Measurements from ENCODE around the gene ZNF8. TPM values are rescaled to one million over a fixed set of nuclear protein-coding genes. Genes with fewer than 3 reads are reported as not detected.

Gene ZNF8
- polyA plus RNA-seq, 1 donor from 2014 or later: 5.5 TPM

GRCh38 chr19:58262922-58263296 lies 15.8 kb upstream of the ZNF8 start (continued):
- no peak for TF ChIP-seq CTCF (IDR thresholded peaks at IDR 0.05; ENCODE audit: poor library complexity, severe bottlenecking)
- TF ChIP-seq TAF1 (IDR thresholded peaks at IDR 0.05; ENCODE audit: low read depth): no peak
- no peak for TF ChIP-seq POLR2AphosphoS5 (IDR thresholded peaks at IDR 0.05)
- TF ChIP-seq EZH2 (IDR thresholded peaks at IDR 0.05; ENCODE audit: borderline replicate concordance, insufficient read depth, low read length, poor library complexity, severe bottlenecking): no peak

GRCh38 chr19:58265100-58265499 lies 13.7 kb upstream of the ZNF8 start:
- Histone ChIP-seq H3K79me2 (replicated peaks; ENCODE audit: insufficient read depth, low read length) (no peaks in the 10 kb centered on the region), H3K36me3 (ENCODE audit: insufficient read depth, low read length) (peaks cover 20% of the 10 kb centered on the region), H3K9me3 (ENCODE audit: low read length) (peaks cover 57% of the 10 kb centered on the region), H3K4me2 (ENCODE audit: low read length) (no peak overlapping the region), H3K27ac (ENCODE audit: low read length) (no peak overlapping the region), H3K4me3 (ENCODE audit: low read length) (no peak overlapping the region), H3F3A (ENCODE audit: insufficient read depth, low read length, poor library complexity, severe bottlenecking) (no peaks in the 10 kb centered on the region), H3K9me2 (ENCODE audit: insufficient read depth, low read length) (no peaks in the 10 kb centered on the region), H4K20me1 (ENCODE audit: insufficient read depth) (no peaks in the 10 kb centered on the region), H2AFZ (ENCODE audit: low read depth, low read length) (no peak overlapping the region), H3K9ac (ENCODE audit: low read length) (no peak overlapping the region), H3K27me3 (ENCODE audit: insufficient read depth, low read depth, low read length) (no peaks in the 10 kb centered on the region)
- no peak for TF ChIP-seq MXI1 (conservative IDR thresholded peaks at IDR 0.05; ENCODE audit: poor library complexity, severe bottlenecking)
- no peak for TF ChIP-seq EZH2 (IDR thresholded peaks at IDR 0.05; ENCODE audit: borderline replicate concordance, insufficient read depth, low read length, poor library complexity, severe bottlenecking)
- TF ChIP-seq TAF1 (IDR thresholded peaks at IDR 0.05; ENCODE audit: low read depth): no peak
- TF ChIP-seq RAD21 (conservative IDR thresholded peaks at IDR 0.05): no peak
- TF ChIP-seq, protein P1, sequence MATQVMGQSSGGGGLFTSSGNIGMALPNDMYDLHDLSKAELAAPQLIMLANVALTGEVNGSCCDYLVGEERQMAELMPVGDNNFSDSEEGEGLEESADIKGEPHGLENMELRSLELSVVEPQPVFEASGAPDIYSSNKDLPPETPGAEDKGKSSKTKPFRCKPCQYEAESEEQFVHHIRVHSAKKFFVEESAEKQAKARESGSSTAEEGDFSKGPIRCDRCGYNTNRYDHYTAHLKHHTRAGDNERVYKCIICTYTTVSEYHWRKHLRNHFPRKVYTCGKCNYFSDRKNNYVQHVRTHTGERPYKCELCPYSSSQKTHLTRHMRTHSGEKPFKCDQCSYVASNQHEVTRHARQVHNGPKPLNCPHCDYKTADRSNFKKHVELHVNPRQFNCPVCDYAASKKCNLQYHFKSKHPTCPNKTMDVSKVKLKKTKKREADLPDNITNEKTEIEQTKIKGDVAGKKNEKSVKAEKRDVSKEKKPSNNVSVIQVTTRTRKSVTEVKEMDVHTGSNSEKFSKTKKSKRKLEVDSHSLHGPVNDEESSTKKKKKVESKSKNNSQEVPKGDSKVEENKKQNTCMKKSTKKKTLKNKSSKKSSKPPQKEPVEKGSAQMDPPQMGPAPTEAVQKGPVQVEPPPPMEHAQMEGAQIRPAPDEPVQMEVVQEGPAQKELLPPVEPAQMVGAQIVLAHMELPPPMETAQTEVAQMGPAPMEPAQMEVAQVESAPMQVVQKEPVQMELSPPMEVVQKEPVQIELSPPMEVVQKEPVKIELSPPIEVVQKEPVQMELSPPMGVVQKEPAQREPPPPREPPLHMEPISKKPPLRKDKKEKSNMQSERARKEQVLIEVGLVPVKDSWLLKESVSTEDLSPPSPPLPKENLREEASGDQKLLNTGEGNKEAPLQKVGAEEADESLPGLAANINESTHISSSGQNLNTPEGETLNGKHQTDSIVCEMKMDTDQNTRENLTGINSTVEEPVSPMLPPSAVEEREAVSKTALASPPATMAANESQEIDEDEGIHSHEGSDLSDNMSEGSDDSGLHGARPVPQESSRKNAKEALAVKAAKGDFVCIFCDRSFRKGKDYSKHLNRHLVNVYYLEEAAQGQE (IDR thresholded peaks at IDR 0.05; ENCODE audit: borderline replicate concordance): no peak
- no peak for TF ChIP-seq EP300 (conservative IDR thresholded peaks at IDR 0.05; ENCODE audit: poor library complexity, severe bottlenecking)
- TF ChIP-seq POLR2AphosphoS5 (IDR thresholded peaks at IDR 0.05): no peak
- no peak for TF ChIP-seq SMC3 (conservative IDR thresholded peaks at IDR 0.05; ENCODE audit: poor library complexity)
- no peak for TF ChIP-seq CTCF (IDR thresholded peaks at IDR 0.05; ENCODE audit: poor library complexity, severe bottlenecking)
